Neutrophil (primary cell): ENCODE measurements around the gene CLCN3.
"Not testable (repeated sequence)": the region's sequence is repeated elsewhere in the genome, so short reads cannot be mapped to it uniquely, and the experiment has no call there.

ENCODE experiments used
- H3K27ac ChIP-seq: fragments of 200-600 bp; sonication (generic); 2 replicates; pipeline ENCODE4 v1.5.1; 2016; ENCODE audit warnings: mild to moderate bottlenecking, moderate library complexity
- H3K27me3 ChIP-seq: fragments of 200-600 bp; sonication (generic); 2 replicates; pipeline ENCODE4 v1.6.0; 2016; ENCODE audit warnings: mild to moderate bottlenecking
- H3K36me3 ChIP-seq: fragments of 200-600 bp; sonication (generic); 2 replicates; pipeline ENCODE4 v1.5.1; 2017
- H3K4me1 ChIP-seq, 2 experiments: fragments of 200-600 bp in 1 of 2; sonication (generic) in 1 of 2; 1 replicate in 1 of 2; 2 replicates in 1 of 2; pipeline versions ENCODE4 v1.5.1 to v1.6.1; 2013 to 2016; ENCODE audit warnings: low read depth in 1 of 2, low read length in 1 of 2, mild to moderate bottlenecking in 1 of 2, moderate library complexity in 1 of 2; ENCODE audit not compliant: control insufficient read depth in 1 of 2, insufficient read depth in 1 of 2
- H3K4me3 ChIP-seq, 2 experiments: fragments of 200-600 bp in 1 of 2; sonication (generic) in 1 of 2; 1 replicate in 1 of 2; 2 replicates in 1 of 2; pipeline ENCODE4 v1.5.1; 2013 to 2016; ENCODE audit warnings: low read depth in 1 of 2, low read length in 1 of 2, mild to moderate bottlenecking in 1 of 2, moderate library complexity in 1 of 2
- H3K9me3 ChIP-seq: fragments of 200-600 bp; sonication (generic); 2 replicates; pipeline ENCODE4 v1.5.1; 2016
- TF ChIP-seq, protein P1 (sequence below): fragments of 200-600 bp; sonication (generic); IDR thresholded peaks from 2 replicates; pipeline ENCODE4 v1.5.1; 2016; ENCODE audit warnings: antibody characterized with exemption

CLCN3 gene

DNA sequence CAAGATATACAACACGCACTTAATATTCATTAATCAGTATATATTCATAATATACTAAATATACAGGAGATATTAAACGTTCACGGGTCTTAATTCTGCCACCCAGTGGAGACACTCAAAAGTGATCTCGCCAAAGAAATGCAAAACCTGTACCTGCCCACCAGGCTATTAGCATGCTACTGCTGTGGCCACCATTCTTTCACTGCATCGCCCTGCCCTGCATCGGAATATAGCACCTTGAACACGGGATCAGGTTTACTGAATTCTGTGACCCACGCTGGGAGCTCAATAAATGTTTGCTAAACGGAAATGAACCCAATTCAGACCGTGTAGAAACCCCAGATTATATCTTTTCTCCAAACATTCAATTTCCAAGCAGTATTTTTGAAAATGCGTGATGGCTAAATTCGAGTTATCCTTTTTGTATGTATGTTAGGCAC lies 840 bp upstream of the CLCN3 start:
- peaks cover 37% of the 10 kb centered on the region for H3K27me3 ChIP-seq
- H3K4me3 ChIP-seq, result peak overlapping the region; percentile 80 to 82
- H3K36me3 ChIP-seq, result no peaks in the 10 kb centered on the region
- peak overlapping the region; percentile 96 for H3K27ac ChIP-seq
- TF ChIP-seq, protein P1, sequence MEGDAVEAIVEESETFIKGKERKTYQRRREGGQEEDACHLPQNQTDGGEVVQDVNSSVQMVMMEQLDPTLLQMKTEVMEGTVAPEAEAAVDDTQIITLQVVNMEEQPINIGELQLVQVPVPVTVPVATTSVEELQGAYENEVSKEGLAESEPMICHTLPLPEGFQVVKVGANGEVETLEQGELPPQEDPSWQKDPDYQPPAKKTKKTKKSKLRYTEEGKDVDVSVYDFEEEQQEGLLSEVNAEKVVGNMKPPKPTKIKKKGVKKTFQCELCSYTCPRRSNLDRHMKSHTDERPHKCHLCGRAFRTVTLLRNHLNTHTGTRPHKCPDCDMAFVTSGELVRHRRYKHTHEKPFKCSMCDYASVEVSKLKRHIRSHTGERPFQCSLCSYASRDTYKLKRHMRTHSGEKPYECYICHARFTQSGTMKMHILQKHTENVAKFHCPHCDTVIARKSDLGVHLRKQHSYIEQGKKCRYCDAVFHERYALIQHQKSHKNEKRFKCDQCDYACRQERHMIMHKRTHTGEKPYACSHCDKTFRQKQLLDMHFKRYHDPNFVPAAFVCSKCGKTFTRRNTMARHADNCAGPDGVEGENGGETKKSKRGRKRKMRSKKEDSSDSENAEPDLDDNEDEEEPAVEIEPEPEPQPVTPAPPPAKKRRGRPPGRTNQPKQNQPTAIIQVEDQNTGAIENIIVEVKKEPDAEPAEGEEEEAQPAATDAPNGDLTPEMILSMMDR, result peak; percentile 56
- no peaks in the 10 kb centered on the region for H3K9me3 ChIP-seq
- H3K4me1 ChIP-seq, result peaks cover 31 to 32% of the 10 kb centered on the region in 2 experiments

GRCh38 chr4:169620880-169621248 lies 486 bp downstream of the CLCN3 start:
- Histone ChIP-seq H3K27ac (peak overlapping the region; percentile 96), H3K36me3 (no peaks in the 10 kb centered on the region), H3K27me3 (peaks cover 37% of the 10 kb centered on the region), H3K4me3 (peak overlapping the region; percentile 80 to 82), H3K9me3 (no peaks in the 10 kb centered on the region), H3K4me1 (peaks cover 31 to 32% of the 10 kb centered on the region in 2 experiments)
- TF ChIP-seq, protein P1, result no peak

- peak overlapping the region in 1 of 2 experiments; percentile 80 for H3K4me3 ChIP-seq
- H3K27me3 ChIP-seq, result peaks cover 37% of the 10 kb centered on the region
- TF ChIP-seq, protein P1, result no peak
- peaks cover 31 to 32% of the 10 kb centered on the region in 2 experiments for H3K4me1 ChIP-seq
- no peak overlapping the region for H3K27ac ChIP-seq
- H3K36me3 ChIP-seq, result no peaks in the 10 kb centered on the region
- no peaks in the 10 kb centered on the region for H3K9me3 ChIP-seq
Observed at GRCh38 chr4:169621731-169622492, 1.5 kb downstream of the CLCN3 start.

DNA sequence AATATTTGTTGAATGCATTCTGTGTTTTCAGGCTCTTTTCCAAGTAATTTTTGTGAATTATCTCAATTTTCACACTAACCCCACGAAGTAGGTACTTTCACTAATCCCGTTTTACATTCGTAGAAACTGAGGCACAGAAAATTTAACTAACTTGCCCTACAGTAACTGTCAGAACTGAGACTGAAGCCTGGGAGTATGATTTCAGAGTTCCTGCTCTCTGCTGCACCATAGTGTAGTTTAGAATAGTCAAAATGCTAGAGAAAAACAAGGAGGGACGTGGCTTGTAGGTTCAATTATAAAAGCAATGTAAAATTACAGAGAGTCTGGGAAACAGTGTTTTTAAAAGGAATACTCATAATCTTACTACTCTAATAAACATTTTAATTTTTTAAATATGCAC lies 2.2 kb downstream of the CLCN3 start:
- Histone ChIP-seq H3K4me3 (no peak overlapping the region), H3K27ac (no peak overlapping the region), H3K36me3 (no peaks in the 10 kb centered on the region), H3K9me3 (no peaks in the 10 kb centered on the region), H3K4me1 (peaks cover 31 to 32% of the 10 kb centered on the region in 2 experiments), H3K27me3 (peaks cover 37% of the 10 kb centered on the region)
- TF ChIP-seq, protein P1, result no peak

DNA sequence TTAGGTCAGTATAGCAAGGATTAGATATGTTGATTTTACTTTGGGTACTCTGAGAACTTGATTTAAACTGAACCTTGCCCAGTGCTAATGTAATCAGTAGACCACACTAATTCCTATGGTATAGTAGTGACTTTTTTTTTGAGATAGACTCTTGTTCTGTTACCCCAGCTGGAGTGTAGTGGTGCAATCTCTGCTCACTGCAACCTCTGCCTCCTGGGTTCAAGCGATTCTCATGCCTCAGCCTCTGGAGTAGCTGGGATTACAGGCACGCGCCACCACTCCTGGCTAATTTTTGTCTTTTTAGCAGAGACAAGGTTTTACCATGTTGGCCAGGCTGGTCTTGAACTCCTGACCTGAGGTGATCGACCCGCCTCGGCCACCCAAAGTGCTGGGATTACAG lies 3.6 kb downstream of the CLCN3 start:
- not testable (repeated sequence) for H3K4me3 ChIP-seq, H3K9me3 ChIP-seq, H3K27ac ChIP-seq, H3K36me3 ChIP-seq
- Histone ChIP-seq H3K4me1 (peaks cover 30 to 31% of the 10 kb centered on the region in 2 experiments), H3K27me3 (peaks cover 31% of the 10 kb centered on the region)

- Histone ChIP-seq H3K27me3 (peaks cover 31% of the 10 kb centered on the region), H3K4me1 (peaks cover 18 to 20% of the 10 kb centered on the region in 2 experiments), H3K36me3 (no peaks in the 10 kb centered on the region), H3K4me3 (no peak overlapping the region), H3K27ac (no peak overlapping the region), H3K9me3 (no peaks in the 10 kb centered on the region)
- TF ChIP-seq, protein P1, result no peak
Observed at GRCh38 chr4:169625886-169626285, 5.5 kb downstream of the CLCN3 start.
